GM12801 (cell line): Measurements from ENCODE around the gene PIANP.

Experiments used
- TF ChIP-seq, protein P1 (sequence below): IDR thresholded peaks from one replicate; pipeline ENCODE4 v1.5.1; 2011; ENCODE audit warnings: control low read depth; ENCODE audit not compliant: insufficient read length; ENCODE audit errors: extremely low read depth

Gene PIANP

DNA sequence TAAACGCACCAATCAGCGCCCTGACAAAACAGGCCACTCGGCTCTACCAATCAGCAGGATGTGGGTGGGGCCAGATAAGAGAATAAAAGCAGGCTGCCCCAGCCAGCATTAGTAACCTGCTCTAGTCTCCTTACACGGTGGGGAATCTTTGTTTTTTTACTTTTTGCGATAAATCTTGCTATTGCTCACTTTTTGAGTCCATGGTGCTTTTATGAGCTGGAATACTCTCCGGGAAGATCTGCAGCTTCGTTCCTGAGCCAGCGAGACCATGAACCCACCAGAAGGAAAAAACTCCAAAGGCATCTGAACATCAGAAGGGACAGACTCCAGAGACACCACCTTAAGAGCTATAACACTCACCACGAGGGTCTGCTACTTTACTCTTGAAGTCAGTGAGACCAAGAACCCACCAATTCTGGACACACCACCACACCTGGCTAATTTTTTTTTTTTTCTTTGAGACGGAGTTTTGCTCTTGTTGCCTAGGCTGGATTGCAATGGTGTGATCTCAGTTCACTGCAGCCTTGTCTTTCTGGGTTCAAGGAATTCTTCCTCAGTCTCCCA lies 16.3 kb upstream of the PIANP start:
- TF ChIP-seq, protein P1, sequence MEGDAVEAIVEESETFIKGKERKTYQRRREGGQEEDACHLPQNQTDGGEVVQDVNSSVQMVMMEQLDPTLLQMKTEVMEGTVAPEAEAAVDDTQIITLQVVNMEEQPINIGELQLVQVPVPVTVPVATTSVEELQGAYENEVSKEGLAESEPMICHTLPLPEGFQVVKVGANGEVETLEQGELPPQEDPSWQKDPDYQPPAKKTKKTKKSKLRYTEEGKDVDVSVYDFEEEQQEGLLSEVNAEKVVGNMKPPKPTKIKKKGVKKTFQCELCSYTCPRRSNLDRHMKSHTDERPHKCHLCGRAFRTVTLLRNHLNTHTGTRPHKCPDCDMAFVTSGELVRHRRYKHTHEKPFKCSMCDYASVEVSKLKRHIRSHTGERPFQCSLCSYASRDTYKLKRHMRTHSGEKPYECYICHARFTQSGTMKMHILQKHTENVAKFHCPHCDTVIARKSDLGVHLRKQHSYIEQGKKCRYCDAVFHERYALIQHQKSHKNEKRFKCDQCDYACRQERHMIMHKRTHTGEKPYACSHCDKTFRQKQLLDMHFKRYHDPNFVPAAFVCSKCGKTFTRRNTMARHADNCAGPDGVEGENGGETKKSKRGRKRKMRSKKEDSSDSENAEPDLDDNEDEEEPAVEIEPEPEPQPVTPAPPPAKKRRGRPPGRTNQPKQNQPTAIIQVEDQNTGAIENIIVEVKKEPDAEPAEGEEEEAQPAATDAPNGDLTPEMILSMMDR, result no peak

DNA sequence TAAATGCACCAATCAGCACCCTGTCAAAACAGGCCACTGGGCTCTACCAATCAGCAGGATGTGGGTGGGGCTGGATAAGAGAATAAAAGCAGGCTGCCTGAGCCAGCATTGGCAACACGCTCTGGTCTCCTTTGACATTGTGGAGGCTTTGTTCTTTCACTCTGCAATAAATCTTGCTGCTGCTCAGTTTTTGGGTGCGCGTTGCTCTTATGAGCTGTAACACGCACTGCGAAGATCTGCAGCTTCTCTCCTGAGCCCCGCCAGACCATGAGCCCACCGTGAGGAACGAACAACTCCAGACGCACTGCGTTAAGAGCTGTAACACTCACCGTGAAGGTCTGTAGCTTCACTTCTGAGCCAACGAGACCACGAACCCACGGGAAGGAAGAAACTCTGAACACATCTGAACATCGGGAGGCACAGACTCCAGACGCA lies 8.4 kb upstream of the PIANP start:
- TF ChIP-seq, protein P1, result no peak

DNA sequence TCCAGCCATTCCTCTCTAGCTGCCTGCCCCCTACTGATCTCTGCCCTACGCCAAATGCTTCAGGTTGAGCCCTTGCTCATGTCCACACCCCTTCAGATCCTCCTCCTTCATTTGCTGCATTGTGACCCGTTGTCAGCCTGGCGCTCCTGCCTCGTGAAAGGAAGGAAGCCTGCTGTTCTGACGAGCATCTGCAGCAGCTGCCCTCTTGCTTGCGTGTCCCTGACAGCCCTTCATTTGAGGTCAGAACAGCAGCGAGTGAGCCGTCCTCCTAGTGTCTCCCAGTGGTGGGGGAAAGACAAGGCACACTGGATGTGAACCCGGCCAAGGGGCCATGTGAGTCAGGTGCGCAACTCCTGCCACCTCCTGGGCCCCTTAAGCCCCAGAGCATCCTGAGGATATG lies 3.0 kb upstream of the PIANP start:
- TF ChIP-seq, protein P1, result no peak

DNA sequence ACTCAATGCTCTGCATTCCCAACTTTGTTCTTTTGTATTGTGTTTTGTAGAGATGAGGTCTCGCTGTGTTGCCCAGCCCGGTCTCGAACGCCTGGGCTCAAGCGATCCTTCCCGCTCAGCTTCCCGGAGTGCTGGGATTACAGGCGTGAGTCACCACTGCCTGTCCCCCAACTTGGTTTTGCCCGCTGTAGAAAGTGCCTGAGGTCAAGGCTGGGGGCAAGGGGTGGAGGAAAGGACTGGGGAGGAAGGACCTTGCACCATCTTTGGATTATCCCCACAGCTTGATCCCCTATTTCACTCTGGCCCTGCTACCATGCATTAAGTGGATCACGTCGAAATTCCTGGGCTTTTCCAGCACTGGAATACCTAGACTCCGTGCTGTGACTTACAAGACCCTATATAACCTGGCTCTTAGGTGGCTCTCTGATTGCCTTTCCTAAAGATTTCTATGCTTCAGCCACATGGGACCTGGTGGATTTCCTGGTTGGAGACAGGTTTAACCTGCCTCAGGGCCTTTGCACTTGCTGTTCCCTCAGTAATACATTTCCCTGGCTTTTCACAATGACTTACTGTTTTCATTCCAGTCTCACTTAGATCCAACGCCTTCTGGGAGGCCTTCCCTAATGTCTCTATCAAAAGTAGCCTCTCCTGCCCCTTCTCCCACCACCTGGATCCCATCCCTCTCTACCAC lies 608 bp upstream of the PIANP start:
- TF ChIP-seq, protein P1, result no peak

DNA sequence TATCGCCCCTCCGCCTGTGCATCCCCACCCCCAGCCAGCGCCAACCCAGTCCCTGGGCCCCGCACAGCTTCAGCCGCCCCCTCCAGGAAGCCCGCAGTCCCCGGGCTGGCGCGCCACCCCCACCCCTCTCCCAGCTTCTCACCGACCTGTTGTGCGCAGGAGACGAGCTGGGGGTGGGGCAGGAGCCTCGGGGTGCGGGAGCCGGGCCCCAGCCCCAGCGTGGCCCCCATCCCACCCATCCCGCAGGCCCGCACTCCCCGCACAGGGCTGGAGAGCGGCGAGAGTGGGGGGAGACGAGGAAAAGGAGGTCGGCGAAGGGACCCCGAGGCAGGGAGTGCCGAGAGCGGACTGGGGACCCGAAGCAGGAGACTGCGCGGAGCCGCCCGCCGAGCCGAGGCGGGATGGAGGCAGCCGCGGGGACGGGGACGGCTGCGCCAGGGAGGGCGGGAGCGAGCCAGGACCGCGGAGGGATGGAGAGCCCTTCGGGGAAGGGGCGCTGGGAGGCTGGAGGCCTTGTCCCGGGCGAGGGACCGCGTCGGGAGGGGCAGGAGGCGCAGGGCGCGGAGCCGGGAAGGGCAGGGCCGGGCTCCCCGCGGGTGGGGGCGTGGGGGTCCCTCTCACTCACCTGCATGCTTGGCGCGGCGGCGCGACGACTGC lies 498 bp downstream of the PIANP start:
- TF ChIP-seq, protein P1, result no peak

DNA sequence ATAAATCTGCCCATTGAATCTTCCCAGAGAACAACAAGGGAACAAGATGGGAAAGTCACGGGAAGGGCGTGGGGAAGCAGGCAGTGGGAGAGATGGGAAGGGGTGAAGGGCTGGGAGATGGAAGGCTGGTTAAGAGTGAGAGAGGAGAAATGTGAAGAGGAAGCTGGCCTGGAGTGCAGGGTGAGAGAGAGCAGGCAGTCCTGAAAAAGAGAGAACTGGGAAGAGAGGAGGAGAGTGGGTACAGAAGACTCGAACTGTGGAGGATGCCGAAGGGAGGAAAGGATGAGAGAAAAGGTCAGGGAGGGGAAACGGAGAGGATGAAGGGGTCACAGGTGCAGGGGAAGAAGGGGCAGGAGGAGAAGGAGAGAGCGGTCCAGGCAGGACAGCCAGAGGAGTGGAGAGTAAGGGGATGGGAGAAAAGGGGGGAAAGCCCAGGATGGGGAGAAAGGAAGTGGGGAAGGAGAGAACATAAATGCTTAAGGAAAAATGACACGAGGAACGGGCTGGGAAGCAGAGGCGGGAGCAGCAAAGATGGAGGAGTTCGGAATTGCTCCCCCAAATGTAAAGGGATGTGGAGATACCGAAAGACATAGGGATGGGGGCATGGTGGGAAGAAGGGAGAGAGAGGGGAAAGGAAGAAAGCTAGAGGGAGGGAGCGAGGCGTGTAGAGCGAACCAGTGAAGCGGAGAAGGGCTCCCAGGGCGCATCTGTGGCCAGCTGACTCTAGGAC lies 1.2 kb downstream of the PIANP start:
- TF ChIP-seq, protein P1, result no peak
